Measurements from ENCODE around the gene EFNA3. TPM values are rescaled to one million over a fixed set of nuclear protein-coding genes. Genes with fewer than 3 reads are reported as not detected.
A peak's percentile ranks its signal among the peaks of the same experiment; 100 is the strongest.

The EFNA3 gene
- polyA plus RNA-seq, 1 donor = 2.5 TPM

- DNase-seq = no peak
Observed at GRCh38 chr1:155069551-155070157, 9.0 kb upstream of the EFNA3 start.

DNA sequence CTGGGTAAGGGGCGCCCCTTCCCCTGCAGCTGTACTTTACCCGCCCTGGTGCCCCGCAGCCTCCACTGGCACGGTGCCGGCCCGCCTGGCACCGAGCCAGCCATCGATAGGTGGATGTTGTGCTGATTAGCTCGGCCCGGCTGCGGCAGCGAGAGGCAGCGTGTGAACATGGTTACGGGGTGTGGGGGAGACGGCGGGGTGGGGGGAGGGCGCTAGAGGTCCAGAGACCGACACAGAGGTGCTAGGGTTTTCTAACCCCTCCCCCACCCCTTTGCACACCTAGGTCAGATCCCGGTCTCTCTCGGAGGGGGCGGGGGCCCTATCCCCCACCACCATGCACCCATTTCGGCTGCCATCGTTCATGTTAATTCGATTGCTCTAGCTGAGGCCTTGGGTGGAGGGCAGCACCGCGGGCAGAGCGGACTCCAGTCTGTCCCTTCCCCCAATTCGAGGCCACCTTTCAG lies 8.4 kb upstream of the EFNA3 start:
- no peak for DNase-seq

- DNase-seq = peak; percentile 78
Observed at GRCh38 chr1:155070721-155071569, 7.7 kb upstream of the EFNA3 start.

GRCh38 chr1:155071701-155072100 lies 6.9 kb upstream of the EFNA3 start:
- DNase-seq = no peak

DNA sequence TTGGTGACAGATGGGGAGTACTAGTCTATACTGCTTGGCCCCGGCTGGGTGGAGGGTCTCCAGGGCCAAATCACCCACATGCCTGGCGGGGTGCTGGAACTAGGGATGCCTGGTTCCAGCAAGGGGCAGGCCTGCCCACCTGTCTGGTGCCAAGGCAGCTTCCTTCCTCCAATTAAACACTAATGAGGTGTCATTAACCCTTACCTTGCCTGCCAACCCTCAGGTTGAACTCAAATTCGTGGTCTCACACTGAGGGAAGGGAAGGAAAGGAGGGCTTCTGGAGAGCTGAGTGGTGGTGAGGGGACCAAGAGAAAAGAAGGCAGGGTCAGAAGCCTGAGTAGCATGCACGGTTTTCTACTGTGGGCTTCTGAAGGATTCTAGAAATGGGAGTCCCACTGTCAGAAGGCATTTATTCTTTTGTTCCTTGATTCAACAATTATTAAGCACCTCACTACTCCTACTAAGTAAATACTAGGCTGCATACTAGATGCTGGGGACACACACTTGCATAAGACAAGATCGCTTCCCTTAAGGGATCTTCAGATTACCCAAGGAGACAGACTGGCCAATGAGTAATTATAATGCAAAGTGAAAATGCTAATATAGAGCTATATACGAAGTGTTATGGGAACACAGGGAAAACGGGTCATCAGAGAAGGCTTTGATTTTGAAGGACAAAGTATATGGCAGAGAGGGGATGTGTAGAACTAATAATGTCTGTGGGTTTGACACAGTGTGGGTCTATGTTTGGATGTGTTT lies 5.9 kb upstream of the EFNA3 start:
- no peak for DNase-seq

GRCh38 chr1:155073377-155074242 lies 5.0 kb upstream of the EFNA3 start:
- no peak for DNase-seq

DNA sequence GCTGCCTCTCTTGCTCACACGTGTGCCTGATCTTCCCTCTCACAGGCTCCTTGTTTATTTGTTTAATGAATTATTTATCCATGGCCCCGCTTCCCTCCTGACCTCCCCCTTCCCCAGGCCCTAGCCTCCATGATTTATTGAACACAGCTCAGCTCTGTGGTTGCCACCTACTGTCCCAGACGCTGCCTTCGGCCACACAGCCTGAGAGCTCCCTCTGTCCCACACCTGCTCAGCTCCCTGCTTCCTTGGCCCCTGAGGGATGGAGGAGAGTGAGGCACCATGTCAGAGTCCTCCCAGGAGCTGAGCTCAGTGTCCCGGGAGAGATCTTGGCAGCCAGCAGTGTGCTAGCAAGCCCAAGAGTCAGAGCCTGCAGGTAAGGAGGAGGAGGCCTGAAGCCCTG lies 3.1 kb upstream of the EFNA3 start:
- DNase-seq = no peak

DNA sequence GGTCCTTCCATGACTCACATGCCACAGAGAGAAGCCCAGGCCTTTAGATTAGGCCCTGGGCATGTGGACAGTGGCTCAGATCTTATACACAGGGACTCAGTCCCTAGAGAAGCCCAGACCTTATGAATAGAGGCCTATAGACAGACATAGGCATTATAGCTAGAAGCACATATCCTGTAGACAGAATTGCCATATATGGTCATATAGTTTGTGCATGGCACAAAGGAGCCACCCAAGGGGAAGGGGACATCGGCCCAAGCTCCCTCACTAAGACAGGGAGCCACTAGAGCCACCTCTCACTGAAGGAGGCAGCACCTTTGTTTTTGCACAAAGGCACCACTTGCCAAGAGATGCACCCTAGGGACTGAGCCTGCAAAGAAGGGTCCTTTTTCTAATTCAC lies 2.3 kb upstream of the EFNA3 start:
- no peak for DNase-seq

DNA sequence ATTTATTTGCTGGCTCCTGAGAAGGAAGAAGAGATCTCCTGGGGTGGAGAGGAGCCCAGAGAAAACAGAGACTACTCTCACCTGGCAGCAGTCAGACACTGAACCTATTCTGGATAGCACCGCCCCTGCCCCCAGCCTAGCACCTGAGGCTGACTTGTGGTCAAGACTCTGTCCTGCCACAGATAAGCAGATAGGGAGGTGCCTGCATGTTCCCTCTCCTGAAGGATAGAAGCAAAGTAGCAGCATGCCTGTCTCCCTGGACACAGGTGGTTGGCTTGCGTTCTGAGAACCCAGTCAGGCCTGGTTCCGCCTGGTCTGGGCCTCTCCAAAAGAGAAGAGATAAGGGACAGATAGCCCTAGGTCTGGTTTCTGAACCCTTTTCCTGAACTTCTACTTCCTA lies 1.3 kb upstream of the EFNA3 start:
- no peak for DNase-seq

DNA sequence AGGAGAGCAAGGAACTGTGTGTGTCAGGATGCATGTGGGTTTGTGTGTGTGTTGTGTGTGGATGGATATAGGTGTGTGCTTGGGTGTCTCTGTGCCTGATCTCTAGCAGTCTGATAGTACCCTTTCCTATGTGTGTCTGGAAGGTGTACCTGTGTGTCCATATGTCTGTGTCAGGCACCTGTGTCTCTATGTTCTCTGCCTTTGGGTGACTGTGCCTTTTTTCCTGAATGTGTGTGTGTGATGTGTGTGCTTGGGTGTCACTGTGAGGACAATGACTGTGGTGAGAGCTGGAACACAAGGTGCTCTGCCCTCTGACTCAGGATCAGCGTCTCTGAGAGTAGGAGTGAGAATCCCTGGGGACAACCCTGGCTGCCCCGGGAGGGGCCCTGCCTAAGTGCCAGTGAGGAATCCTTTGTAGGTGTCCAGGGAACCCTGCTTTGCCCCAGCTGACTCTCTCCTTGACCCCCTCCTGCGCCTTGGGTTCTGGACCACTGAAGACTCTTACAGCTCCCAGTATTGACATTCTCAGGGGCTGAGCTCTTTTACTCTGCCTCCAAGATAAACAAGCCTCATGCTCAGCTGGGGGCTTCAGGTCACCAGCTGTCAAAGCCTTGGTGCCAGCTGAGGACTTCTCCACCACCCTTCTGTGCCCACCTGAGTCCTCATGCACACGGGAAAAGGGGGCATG lies 735 bp upstream of the EFNA3 start:
- no peak for DNase-seq

DNA sequence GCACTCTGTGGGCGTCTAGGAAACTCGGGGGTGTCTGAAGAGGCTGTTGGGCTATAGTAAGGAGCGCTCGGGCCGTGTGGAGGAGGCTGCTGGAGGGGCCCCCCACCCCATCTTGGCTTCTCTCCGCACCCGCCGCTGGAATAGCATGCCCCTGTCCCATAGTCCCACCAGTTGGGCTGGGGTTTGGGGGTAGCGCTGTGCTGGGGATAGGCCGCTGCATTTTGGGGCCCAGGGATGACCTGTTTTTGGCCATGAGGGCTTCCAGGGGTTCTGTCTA lies 511 bp downstream of the EFNA3 start:
- DNase-seq = no peak

GRCh38 chr1:155079487-155080311 lies 1.1 kb downstream of the EFNA3 start:
- no peak for DNase-seq

DNA sequence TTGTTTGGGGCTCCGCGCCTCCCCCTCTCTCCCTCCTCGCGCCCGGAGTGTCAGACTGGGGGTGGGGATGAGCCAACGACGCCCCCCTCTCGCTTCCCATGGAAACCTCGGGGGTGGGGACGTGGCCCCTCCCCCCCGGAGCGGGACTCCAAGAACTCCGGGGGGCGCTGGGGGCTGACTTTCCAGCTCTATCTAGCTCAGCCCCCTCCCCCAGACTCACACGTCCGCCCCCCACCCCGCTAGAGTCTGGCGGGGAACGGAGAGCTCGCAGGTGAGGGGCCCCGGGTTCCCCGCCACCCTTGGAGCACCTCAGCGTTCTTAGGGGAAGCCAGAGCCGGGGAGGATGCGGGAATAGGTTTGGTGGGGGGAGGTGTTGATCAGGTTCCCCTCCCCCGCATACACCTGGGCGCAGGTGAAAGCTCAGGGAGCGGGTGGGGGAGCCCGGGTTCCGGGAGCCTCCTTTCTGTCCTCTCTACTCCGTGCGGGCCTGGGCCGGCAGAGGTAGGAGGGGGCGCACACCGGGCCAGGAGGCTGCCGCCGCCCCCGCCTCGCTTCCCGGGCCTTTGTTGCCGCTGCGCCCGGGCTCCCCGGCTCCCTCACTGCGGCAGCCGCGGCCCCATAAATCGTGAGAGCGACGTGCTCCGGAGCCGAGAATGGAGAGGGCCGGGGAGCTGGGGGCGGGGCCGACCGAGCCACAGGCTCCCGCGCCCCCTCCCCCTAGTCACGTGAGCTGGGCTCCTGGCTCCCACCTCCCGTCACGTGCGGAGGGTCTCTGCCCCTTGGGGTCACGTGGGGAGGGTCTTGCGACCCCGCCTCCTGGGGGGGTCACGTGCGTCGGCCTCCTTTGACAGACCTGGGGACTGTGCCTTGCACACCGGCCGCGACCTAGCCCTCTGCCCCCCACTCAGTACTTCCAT lies 1.9 kb downstream of the EFNA3 start:
- DNase-seq = no peak

DNA sequence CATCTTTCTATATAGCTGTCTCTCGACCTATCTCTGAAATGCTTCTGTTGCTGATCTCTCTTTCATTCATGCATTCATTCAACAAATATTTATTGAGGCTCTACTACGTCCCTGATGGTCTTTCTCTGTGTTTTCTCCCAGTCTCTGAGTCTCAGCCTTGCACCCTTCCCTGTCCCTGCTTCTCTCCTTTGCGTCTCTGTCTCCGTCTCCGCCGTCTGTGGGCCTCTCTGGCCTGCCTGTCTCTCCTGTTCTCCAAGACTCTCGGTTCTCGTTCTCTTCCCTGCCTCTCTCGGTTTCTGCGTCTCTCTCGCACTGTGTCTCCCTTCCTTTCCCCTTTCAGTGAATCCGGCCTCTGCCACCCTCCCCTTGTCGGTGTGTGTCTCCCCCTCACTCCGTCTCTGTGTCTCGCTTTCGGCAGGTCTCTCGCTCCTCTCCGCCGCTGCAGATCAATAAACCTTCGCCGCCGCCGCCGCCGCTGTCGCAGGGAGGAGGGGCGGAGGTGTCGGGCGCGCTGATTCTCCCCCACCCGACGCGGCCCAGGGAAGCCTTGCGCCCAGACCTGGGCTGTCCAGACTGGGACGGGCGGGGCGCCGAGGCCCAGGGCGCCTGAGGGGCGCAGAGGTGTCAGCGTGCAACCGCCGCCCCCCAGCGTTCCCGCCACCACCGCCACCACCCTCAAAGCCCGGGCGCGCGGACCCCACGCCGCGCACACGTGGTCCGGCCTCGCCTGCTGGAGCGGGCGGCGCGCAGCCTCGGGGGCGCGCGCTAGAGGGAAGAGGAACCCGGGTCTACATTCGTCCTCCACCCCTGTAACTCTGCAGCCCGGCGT lies 3.0 kb downstream of the EFNA3 start:
- no peak for DNase-seq

GRCh38 chr1:155082301-155083051 lies 3.8 kb downstream of the EFNA3 start:
- no peak for DNase-seq

- no peak for DNase-seq
Observed at GRCh38 chr1:155083052-155083541, 4.5 kb downstream of the EFNA3 start.

GRCh38 chr1:155083865-155084721 lies 5.5 kb downstream of the EFNA3 start:
- DNase-seq = no peak

All from hindlimb muscle (tissue), 1 donor.